Pancreas (tissue), 10 donors: ENCODE data around the gene PTPN14. TPM values are rescaled to one million over a fixed set of nuclear protein-coding genes. Genes with fewer than 3 reads are reported as not detected.

Experiments used
- ATAC-seq, 4 donors: fragments of 200-7000 bp; cut with Tn5 transposase; one replicate each; pipeline versions ENCODE4 v1.8.0 to v1.9.1; 2020; ENCODE audit warnings: mild to moderate bottlenecking in 4 of 4, moderate library complexity in 4 of 4
- DNase-seq, 6 donors: peaks; one replicate each; pipeline ENCODE4 v3.0.0-alpha.2; 2020
- FAIRE-seq: peaks from 2 replicates; lab custom pipeline; 2012; peaks lifted over from hg19 to GRCh38; lab: Jason Lieb, UNC
- H3K27ac ChIP-seq, 4 donors: fragments of 200-600 bp; sonication (generic); 1 replicate in 3 of 4; 2 replicates in 1 of 4; pipeline versions ENCODE4 v1.5.0 to v1.8.0; 2020
- H3K27me3 ChIP-seq, 4 donors: fragments of 200-600 bp; one replicate each; pipeline ENCODE4 v1.8.0; 2021
- H3K36me3 ChIP-seq, 3 donors: fragments of 200-600 bp; sonication (generic) in 1 of 3; one replicate each; pipeline versions ENCODE4 v1.5.0 to v1.8.0; 2020 to 2021
- H3K4me1 ChIP-seq, 3 donors: fragments of 200-600 bp; one replicate each; pipeline ENCODE4 v1.8.0; 2021
- H3K4me3 ChIP-seq, 4 donors: fragments of 200-600 bp; sonication (generic) in 2 of 4; one replicate each; pipeline versions ENCODE4 v1.5.0 to v1.8.0; 2020 to 2021
- H3K9me3 ChIP-seq, 4 donors: fragments of 200-600 bp; one replicate each; pipeline ENCODE4 v1.8.0; 2021
- WGBS, 2 donors: extraction: QIAGEN DNeasy Blood & Tissue Kit; methylation state at CpG; one replicate each; pipeline ENCODE4 v1.1.7; 2013; 5-methylcytosine and 5-hydroxymethylcytosine counted together
- intact Hi-C, 3 donors: fragments of 100-400 bp; cut with DNase I; formaldehyde crosslinking; loops; one replicate each; pipeline versions ENCODE4 v1.11.1 to v1.14.2; 2022
- polyA plus RNA-seq, 2 donors: library from polyadenylated mRNA; stranded (reverse); fragments of 200-250 nt; gene quantifications; one replicate each; pipeline ENCODE4 v1.2.3, GENCODE V29; 2013
- total RNA-seq, 6 donors: library from RNA; stranded (reverse); fragmentation: NEBNext Ultra II Directional in 4 of 6; extraction: Animal tissue kit (Norgen Biotek cat#: 25700) in 4 of 6; gene quantifications; one replicate each; pipeline versions ENCODE4 v1.2.1 to v1.2.4, GENCODE V29; 2021 to 2023
- TF ChIP-seq, protein P1 (sequence below), 4 donors: fragments of 200-600 bp; sonication (generic) in 3 of 4; IDR thresholded peaks; one replicate each; pipeline versions ENCODE4 v1.5.0 to v1.8.0; 2021; ENCODE audit warnings: antibody characterized with exemption in 4 of 4
- donor health status: healthy with polysubstance abuse.
- donor health status: DM: no; HTN: no; CAD: no; lungs with moderate emphysema.
- donor health status: DM: no; HTN: no; CAD: no.
- donor health status: control.
- donor health status: control.
- donor health status: Bipolar disorder and iron deficiency.
- donor health status: DM: yes; HTN: yes; CAD: no.
- donor health status: DM: no; HTN: no; CAD: no.
- donor health status: DM: no; HTN: no; CAD: no.
- donor health status: DM: yes; HTN: yes; CAD: no.

Gene PTPN14
- total and polyA plus RNA-seq, 8 donors = 1.9 to 17.5 (median 11.5) TPM

DNA sequence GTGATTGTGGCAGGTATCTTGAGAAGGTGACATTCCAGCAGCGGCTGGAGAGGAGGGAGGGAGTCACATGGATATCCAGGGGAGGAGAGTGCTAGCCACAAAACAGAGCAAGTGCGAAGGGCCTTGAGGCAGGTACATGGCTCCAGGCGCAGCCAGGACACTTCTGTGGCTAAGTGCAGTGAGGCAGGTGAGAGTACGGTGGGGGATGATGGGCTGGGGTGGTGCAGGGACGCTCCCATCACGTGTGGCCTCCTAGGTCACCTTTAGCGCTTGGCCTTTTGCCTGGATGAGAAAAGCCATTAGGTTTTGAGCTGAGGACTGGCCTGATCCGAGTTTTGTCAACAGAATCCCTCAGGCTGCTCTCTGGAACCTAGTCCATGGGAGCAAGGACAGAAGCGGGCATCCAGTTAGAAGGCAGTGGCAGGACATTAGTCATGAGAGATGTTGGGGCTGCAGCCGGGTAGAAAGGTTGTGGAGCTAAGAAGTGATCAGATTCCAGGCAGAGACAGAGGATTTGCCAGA is 238.8 kb downstream of the PTPN14 start:
- intact Hi-C loops = no loop called here
- Histone ChIP-seq H3K27ac (no peak overlapping the region), H3K4me3 (no peak overlapping the region), H3K36me3 (no peaks in the 10 kb centered on the region), H3K27me3 (no peaks in the 10 kb centered on the region), H3K4me1 (no peaks in the 10 kb centered on the region), H3K9me3 (no peaks in the 10 kb centered on the region)
- DNase-seq (no peak), FAIRE-seq (no peak), ATAC-seq (no peak)
- TF ChIP-seq, protein P1, sequence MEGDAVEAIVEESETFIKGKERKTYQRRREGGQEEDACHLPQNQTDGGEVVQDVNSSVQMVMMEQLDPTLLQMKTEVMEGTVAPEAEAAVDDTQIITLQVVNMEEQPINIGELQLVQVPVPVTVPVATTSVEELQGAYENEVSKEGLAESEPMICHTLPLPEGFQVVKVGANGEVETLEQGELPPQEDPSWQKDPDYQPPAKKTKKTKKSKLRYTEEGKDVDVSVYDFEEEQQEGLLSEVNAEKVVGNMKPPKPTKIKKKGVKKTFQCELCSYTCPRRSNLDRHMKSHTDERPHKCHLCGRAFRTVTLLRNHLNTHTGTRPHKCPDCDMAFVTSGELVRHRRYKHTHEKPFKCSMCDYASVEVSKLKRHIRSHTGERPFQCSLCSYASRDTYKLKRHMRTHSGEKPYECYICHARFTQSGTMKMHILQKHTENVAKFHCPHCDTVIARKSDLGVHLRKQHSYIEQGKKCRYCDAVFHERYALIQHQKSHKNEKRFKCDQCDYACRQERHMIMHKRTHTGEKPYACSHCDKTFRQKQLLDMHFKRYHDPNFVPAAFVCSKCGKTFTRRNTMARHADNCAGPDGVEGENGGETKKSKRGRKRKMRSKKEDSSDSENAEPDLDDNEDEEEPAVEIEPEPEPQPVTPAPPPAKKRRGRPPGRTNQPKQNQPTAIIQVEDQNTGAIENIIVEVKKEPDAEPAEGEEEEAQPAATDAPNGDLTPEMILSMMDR (IDR thresholded peaks at IDR 0.05) = no peak
- 83 to 87% methylated on average over 10 of the region's 10 CpGs for WGBS, 2 donors

DNA sequence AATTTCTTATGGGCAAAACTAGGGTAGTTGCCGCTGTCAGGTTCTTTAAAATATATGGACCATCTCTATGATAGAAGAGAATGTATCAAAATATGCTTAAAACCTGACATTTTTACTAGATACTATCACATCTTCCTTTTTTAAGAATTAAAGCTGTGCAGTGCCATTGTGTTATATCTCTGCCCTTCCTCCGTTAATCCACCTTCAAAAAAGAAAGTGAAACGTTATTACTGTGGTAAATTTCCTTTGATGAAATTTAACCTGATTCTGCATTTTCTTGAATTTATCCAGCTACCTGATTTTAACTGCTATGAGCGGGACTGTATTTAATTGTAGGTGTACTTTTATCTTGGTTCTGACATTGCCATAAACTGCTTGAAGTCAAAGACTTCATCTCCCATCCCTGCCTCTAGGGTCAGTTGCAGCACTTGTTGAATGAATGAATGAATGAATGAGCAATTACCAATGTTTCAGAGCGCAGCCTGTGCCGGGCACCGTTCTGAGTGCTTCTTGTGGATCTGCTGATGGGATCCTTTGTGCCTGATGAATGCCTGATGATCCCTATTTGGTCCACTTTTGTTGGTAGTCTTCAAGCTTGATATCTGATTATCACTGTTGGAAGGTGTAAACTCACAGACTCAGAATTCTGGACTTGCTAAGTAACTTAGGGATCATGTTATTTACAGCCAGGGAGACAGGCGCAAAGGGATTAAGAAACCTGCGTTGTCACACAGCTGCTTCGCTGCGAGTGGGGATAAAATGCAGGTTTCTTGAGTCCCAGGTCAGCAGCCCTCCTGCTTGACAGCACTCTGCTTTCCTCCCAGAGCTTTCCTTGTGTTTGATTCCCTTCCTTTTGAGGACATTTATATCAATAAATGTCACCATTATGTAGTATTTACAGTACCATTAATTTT is 240.4 kb downstream of the PTPN14 start:
- Histone ChIP-seq H3K4me3 (no peak overlapping the region), H3K27me3 (no peaks in the 10 kb centered on the region), H3K36me3 (no peaks in the 10 kb centered on the region), H3K27ac (no peak overlapping the region), H3K4me1 (no peaks in the 10 kb centered on the region), H3K9me3 (no peaks in the 10 kb centered on the region)
- 82 to 84% methylated on average over 11 of the region's 11 CpGs for whole genome bisulfite sequencing, 2 donors
- ATAC-seq (no peak), FAIRE-seq (no peak), DNase-seq (no peak)
- TF ChIP-seq, protein P1 (IDR thresholded peaks at IDR 0.05) = no peak
- intact Hi-C loops = no loop called here

DNA sequence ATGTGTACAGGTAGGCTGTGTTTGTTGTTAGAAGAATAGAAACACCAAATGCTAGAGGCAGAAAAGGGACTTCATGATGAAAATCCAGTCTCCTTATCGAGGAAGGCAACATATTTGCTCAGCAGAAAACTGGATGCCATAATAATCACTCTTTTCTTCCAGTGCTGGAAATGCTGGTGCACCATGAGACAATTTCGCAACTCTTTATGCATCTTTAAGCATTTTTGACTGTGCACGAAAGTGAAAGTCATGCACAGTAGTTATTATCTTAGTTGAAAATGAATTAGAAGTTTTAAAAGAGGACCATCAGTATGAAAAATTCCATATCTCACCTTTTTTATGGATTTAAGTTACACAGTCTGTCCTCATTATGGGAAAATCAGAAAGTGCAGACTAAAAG is 241.4 kb downstream of the PTPN14 start:
- no peak for FAIRE-seq

DNA sequence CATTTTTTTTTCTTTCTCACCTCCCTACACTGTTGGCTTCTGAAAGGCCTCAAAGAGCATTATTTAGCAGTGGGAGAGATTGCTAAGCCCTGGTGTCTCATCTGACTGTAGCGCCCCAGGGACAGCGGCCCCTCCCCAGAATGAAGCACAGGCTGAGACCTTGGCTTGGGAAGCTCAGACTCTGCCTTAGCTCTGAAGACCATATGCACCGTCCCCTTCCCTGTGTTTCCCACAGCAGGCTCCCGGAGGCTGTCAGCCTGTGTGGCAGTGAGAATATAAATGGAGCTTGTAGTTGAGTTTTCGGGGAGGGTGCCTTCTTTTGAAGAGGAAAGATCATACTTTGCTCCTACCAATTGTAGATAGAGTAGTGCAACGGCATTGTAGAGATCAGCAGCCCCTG is 245.1 kb downstream of the PTPN14 start:
- DNase-seq (no peak), ATAC-seq (no peak), FAIRE-seq (no peak)
- 90 to 94% methylated on average over 6 of the region's 6 CpGs for WGBS, 2 donors
- Histone ChIP-seq H3K27ac (no peak overlapping the region), H3K36me3 (no peaks in the 10 kb centered on the region), H3K27me3 (no peaks in the 10 kb centered on the region), H3K4me3 (no peak overlapping the region), H3K4me1 (no peaks in the 10 kb centered on the region), H3K9me3 (no peaks in the 10 kb centered on the region)
- TF ChIP-seq, protein P1 (IDR thresholded peaks at IDR 0.05) = no peak
- intact Hi-C loops = no loop called here

More for the DNA sequence above, 241.4 kb downstream of the PTPN14 start:
- TF ChIP-seq, protein P1 (IDR thresholded peaks at IDR 0.05) = no peak
- no peak for DNase-seq
- Histone ChIP-seq H3K27ac (no peak overlapping the region), H3K36me3 (no peaks in the 10 kb centered on the region), H3K4me1 (no peaks in the 10 kb centered on the region), H3K27me3 (no peaks in the 10 kb centered on the region), H3K9me3 (no peaks in the 10 kb centered on the region), H3K4me3 (no peak overlapping the region)
- 79 to 84% methylated on average over 3 of the region's 3 CpGs for WGBS, 2 donors
- no peak for ATAC-seq
- intact Hi-C loops = no loop called here
